Left hindlimb (tissue), 1 donor: Measurements from ENCODE around the gene TRNAU1AP.
"Not testable (repeated sequence)": the region's sequence is repeated elsewhere in the genome, so short reads cannot be mapped to it uniquely, and the experiment has no call there.

Experiments used
- DNase-seq: peaks from one replicate; pipeline ENCODE4 v3.0.0-alpha.2; 2018

TRNAU1AP gene

DNA sequence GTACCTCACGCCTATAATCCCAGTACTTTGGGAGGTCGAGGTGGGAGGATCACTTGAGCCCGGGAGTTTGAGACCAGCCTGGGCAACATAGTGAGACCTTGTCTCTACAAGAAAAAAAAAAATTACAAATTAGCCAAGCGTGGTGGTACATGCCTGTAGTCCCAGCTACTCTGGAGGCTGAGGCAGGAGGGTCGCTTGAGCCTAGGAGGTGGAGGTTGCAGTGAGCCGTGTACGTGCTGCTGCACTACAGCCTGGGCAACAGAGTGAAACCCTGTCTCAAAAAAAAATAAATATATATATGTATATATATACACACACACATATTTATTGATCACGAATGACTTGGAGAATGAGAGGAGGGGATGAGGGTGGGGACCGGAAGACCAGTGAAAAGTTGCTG, 30.3 kb upstream of the TRNAU1AP start:
- DNase-seq = not testable (repeated sequence)

DNA sequence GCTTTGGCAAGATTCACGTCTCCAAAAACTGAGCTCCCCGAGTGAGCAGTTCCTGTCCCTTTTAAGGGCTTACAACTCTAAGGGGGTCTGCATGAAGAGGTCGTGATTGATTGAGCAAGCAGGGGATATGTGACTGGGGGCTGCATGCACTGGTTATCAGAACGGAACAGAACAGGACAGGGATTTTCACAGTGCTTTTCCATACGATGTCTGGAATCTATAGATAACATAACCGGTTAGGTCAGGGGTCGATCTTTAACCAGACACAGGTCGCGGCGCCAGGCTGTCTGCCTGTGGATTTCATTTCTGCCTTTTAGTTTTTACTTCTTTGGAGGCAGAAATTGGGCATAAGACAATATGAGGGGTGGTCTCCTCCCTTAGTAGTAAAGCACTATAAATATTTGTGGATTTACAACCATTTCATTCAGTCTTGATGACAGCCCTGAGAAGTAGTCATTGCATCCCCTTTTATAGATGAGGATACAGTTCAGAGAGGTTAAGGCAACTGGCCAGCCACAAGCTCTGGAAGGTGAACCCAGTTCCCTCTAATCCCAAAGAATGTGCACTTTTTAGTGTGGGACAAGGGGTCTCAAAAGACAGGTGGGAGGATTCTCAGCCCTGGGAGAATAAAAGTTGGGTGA, 27.8 kb upstream of the TRNAU1AP start:
- DNase-seq = not testable (repeated sequence)

DNA sequence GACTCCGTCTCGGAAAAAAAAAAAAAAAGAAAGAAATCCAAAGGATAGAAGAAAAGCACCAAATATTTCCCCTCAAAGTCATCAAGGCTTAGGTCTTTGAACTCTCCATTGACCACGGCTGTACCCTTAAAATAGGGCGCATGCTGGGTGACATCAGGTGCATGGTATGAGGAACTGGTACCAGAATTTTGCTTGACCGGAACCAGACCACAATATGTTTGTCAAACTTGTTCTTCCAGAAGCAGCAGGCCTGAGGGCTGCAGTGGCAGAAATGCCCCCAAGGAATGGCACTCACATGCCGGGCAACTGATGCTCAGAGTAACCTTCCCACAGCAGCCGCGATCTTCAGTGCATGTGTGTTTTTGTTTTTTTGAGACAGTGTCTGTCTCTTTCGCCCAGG, 26.0 kb upstream of the TRNAU1AP start:
- no peak for DNase-seq

DNA sequence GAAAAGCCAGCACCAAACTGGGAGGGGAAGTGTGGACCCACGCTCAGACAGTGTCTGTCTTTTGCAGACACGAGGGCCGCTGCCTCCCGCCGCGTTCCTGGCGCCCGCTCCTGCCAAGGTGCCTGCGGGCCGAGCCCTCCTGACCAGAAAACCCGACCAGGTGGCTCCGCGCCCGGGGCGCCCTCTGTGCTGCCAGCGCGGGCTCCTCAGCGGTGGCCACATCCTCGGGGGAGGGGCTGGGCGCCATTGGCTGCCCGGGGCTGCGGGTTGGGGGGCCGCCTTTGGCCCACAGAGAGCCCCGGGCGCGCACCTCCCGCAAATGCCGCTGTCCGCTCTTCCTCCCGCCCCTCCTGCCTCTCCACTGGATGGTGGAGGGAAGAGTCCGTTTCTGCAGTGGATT, 22.4 kb upstream of the TRNAU1AP start:
- DNase-seq = no peak

DNA sequence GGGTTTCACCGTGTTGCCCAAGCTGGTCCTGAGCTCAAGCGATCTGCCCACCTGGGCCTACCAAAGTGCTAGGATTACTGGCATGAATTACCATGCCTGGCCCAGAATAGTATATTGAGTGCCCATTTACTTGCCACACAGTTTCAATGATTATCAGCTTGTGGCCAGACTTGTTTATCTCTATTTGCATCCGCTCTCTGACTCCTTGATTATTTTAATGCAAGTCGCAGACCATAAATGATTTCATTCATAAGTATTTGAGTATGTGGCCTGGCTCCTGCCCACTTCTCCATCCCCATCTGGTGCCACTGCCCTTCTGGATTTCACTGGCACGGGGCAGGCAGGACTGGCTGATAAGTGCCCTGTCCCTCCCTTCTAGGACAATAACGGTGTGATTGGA, 18.2 kb upstream of the TRNAU1AP start:
- DNase-seq = no peak

DNA sequence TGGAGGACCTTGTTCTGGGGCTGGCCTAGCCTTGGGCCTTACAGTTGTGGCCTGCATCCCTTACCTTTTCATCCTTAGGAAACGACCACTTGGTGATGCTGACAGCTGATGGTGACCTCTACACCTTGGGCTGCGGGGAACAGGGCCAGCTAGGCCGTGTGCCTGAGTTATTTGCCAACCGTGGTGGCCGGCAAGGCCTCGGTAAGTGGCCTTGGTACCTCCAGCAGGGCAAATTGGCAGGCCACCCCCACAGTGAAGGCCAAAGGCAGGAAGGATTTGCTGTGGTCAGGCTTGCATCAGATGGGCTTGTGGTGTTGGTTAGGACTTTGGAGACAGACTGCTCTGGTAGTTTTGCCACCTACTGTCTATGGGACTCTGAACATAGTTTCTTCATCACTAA, 17.7 kb upstream of the TRNAU1AP start:
- no peak for DNase-seq

DNA sequence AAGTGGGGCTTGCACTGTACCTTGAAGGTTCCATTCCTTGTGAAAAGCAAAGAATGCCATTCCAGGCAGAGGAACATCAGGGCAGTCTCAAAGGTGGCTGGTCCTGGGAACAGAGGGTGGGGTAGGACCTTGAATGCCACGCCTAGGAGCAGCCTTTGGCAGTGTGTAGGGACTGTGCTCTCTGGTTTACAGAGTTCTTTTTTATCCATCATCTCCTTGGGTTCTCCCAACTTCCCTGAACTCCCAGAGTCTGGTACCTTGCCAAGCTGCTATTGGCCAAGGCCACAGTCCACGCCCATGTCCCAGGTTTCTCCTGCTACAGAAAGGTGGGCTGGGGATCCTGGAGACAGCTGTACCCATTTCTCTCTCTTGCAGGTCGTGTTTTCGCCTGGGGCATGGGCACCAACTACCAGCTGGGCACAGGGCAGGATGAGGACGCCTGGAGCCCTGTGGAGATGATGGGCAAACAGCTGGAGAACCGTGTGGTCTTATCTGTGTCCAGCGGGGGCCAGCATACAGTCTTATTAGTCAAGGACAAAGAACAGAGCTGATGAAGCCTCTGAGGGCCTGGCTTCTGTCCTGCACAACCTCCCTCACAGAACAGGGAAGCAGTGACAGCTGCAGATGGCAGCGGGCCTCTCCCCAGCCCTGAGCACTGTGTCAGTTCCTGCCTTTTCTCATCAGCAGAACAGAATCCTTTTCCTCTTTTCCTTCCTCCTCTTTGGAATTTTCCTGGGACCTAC, 15.3 kb upstream of the TRNAU1AP start:
- no peak for DNase-seq

DNA sequence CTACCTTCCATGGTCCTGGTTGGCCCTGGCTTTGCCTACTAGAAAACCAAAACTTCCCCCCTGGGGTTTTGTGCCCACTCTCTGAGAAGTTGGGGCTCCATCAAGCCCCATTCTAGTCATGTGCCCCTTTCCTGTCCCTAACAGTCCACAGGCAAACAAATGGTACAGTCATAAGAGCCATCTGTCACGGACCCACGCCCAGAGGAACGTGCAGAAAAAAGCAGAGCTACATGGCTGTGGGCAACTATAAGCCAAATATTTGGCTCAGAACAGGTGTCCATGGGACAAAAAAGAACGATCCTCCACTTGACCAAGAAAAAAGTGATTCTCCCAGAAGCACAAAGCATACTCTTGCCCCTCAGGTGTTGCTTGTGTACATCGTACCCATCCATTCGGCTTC, 14.6 kb upstream of the TRNAU1AP start:
- DNase-seq = no peak

DNA sequence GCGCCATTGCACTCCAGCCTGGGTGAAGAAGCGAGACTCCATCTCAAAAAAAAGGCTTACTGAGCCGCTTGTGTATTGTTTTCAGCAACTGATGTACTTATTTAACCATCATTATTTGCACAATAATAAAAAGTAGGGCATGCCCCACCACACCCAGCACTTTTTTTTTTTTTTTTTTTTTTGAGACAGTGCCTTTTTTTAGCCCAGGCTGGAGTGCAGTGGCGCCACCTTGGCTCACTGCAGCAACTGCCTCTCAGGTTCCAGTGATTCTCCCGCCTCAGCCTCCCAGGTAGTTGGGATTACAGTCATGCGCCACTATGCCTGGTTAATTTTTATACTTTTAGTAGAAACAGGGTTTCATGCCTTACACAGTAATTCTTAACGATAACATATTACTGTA, 12.2 kb upstream of the TRNAU1AP start:
- DNase-seq = no peak

DNA sequence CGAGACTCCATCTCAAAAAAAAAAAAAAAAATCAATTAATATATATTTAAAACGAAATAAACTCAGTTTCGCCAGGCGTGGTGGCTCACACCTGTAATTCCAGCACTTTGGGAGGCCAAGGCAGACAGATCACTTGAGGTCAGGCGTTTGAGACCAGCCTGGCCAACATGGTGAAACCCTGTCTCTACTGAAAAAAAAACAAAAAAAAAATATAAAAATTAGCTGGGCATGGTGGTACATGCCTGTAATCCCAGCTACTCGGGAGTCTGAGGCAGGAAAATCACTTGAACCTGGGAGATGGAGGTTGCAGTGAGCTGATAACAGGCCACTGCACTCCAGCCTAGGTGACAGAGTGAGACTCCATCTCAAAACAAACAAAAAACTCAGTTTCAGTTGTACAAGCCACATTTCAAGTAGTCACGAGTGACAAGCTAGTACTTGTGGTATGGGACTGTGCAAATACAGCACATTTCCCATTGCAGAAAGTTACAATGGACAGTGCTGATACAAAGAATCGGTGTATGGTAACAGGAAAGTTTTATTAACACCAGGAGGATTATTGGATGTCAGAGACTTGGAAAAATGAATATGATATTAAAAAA, 11.4 kb upstream of the TRNAU1AP start:
- DNase-seq = not testable (repeated sequence)

DNA sequence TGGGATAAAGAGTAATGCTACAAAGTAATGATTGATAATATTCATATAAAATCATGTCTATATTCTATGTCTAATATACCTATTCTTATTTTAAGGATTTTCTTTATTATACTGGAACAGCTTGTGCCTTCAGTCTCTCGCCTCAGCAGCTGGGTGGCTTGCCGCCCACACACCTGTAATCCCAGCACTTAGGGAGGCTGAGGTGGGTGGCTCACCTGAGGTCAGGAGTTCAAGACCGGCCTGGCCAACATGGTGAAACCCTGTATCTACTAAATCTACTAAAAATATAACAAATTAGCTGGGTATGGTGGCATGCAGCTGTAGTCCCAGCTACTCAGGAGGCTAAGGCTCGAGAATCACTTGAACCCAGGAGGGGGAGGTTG, 7.6 kb upstream of the TRNAU1AP start:
- DNase-seq = no peak

DNA sequence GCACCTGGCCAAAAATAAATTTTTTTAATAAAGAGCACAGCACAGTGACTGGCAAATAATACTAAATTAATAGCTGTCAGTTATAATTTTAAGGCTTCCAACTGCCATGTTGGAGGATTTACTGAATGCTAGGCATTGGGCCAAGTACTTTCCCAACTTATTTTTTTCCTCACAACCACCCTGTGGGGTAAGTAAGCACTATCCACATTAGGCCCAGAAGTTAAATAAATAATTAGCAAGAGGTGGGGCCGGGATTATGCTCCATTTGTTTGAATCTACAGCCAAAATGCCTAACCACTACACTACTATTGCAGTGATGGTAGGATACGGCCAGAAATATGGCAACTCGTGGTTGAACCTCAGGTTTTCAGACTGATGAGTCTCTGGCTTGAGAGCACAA, 4.6 kb upstream of the TRNAU1AP start:
- no peak for DNase-seq

DNA sequence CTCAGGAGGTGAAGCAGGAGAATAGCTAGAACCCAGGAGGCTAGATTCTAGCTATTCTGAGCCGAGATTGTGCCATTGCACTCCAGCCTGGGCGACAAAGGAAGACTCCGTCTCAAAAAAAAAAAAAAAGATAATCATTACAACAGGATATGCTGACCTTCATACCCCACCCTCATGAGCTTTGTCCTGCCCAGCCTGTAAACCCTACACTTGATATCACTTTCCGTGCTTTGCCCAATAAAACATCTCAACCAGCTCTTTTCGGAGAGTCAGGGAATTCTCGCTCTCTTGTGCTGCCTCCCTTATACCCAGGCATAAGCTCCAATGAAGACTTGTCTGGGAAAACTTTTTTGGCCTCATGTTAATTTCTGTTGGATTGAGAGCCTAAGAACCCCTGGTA, 1.5 kb upstream of the TRNAU1AP start:
- DNase-seq = no peak

DNA sequence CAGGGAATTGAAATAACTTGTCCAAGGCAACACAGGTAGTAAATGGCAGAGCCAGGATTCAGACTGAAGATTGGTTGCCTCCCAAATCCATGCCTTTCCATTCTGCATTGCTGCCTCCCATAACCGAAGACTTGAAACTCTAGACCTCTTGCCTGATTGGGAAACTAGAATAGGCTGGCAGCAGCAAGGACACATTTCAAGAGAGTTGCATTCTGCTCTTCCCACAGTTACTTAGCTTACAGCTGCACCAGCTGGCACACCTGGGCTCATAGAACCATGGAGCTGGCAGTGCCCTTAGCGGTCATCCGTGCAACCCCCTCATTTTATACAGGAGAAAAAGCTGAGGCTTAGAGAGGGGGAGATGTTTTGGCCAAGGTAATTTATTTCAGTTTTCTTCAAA, 8.0 kb downstream of the TRNAU1AP start:
- no peak for DNase-seq

DNA sequence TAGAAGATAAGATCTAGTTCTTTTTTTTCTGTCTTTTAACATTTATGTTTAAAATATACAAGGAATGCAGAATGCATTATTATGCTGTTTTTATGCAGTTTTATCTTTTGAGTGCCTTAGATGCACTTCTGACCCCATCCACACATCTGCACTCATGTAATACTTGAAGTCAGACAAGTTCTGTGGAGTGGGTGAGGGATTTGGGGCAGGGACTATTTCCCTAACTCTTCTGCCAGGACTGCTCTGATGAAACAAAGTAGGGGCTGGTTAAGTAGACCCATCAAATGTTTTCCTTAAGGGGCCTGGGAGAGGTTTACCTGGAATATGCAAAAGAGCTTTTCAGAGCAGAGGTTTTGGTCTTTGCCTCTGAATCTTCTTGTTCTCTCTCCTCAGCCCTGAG, 11.4 kb downstream of the TRNAU1AP start:
- DNase-seq = no peak

DNA sequence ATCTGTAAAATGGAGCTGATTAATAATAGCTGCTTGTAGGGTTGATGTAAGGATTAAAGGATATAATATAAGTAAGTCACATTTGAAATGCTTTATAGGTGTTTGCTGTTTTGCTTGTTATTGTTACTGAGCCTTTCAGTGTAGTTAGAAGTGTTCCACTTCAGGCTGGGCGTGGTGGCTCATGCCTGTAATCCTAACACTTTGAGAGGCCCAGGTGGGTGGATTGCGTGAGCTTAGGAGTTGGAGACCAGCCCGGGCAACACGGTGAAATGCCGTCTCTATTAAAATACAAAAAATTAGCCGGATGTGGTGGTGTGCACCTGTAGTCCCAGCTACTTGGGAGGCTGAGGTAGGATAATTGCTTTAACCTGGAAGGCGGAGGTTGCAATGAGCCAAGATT, 12.2 kb downstream of the TRNAU1AP start:
- DNase-seq = no peak

DNA sequence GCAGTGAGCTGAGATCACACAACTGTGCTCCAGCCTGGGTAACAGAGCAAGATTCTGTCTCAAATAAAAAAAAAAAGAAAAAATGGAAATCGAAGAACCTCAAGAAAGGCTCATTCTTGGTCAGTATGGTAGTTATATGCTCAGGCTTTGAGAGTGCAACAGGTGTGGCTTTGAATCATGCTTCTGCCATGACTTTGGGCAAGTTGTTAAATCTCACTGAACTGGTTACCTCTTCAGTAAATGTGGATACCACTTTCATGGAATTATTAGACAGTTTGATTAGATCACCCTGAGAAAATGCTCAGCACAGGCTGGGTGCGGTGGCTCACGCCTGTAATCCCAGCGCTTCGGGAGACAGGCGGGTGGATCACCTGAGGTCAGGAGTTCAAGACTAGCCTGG, 12.8 kb downstream of the TRNAU1AP start:
- DNase-seq = no peak

DNA sequence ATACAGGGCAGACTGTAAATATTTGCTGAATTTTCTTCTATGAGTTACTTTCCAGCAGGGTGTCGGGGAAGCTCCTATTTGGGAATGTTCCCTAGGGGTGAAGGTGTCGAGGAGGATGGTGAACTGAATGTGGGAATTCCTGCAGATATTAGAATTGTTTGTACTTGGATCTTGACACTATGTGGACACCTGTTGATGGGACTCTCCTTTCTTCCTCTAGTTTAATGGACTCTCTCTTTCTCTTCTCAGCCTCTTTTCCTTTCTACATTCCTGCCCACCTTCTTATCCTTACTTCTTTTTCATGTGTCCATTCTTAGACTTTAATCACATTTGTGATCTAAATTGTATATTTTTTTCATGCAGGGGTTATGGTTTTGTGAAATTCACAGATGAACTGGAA, 14.0 kb downstream of the TRNAU1AP start:
- no peak for DNase-seq

DNA sequence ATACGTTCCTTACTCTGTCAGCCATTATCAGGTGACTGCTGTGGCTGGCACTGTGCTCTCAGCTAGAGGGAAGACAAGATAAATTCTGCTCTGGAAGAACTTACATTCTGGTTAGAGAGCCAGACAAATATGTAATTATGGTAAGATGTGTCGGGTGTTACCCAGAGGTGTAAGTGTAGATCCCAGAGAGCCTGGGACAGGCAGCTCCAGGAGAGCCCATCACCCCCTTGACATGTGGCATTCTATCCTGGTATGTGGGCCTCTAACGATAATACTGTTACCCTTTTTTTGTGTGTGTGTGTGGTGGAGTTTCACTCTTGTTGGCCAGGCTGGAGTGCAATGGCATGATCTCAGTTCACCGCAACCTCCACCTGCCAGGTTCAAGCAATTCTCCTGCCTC, 19.0 kb downstream of the TRNAU1AP start:
- DNase-seq = no peak

DNA sequence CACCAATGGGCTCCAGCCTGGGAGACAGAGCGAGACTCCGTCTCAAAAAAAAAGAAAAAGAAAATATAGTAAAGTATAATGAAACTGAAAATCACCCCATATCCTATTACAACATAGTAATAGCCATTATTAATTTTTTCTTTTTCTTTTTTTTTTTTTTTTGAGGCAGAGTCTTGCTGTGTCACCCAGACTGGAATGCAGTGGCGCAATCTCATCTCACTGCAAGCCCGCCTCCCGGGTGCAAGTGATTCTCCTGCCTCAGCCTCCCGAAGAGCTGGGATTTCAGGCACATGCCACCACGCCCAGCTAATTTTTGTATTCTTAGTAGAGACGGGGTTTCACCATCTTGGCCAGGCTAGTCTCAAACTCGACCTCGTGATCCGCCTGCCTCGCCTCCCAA, 20.0 kb downstream of the TRNAU1AP start:
- not testable (repeated sequence) for DNase-seq

DNA sequence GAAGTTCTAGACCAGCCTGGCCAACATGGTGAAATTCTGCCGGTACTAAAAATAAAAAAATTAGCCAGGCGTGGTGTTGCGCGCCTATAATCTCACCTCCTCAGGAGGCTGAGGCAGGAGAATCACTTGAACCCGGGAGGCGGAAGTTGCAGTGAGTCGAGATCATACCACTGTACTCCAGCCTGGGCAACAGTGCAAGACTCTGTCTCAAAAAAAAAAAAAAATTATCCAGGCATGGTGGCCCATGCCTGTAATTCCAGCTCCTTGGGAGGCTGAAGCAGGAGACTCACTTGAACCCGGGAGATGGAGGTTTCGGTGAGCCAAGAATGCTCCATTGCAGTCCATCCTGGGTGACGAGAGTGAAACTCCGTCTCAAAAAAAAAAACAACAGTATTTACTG, 20.7 kb downstream of the TRNAU1AP start:
- no peak for DNase-seq

DNA sequence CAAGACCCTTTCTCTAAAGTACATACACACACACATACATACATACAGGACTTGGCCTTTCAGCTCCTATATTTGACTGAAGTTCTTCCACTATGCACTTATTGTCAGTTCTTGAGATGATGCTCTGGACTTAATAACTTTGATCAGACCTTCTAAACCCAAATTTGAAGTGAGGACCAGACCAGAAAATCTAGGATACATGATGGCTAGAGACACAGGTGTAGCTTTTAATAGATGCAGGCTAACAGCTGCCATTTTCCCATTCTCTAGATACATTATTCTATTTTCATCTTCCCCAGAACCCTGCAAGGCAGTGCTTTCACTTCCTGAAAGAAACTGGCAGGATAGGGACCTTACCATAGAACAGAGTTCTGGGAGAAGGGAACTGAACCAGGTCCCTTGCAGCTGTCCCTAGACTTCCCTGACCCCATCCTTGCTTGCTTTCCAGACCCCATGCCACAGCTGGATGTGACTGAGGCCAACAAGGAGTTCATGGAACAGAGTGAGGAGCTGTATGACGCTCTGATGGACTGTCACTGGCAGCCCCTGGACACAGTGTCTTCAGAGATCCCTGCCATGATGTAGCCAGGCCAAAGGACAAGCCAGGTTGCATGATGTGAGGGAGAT, 24.3 kb downstream of the TRNAU1AP start:
- DNase-seq = no peak

DNA sequence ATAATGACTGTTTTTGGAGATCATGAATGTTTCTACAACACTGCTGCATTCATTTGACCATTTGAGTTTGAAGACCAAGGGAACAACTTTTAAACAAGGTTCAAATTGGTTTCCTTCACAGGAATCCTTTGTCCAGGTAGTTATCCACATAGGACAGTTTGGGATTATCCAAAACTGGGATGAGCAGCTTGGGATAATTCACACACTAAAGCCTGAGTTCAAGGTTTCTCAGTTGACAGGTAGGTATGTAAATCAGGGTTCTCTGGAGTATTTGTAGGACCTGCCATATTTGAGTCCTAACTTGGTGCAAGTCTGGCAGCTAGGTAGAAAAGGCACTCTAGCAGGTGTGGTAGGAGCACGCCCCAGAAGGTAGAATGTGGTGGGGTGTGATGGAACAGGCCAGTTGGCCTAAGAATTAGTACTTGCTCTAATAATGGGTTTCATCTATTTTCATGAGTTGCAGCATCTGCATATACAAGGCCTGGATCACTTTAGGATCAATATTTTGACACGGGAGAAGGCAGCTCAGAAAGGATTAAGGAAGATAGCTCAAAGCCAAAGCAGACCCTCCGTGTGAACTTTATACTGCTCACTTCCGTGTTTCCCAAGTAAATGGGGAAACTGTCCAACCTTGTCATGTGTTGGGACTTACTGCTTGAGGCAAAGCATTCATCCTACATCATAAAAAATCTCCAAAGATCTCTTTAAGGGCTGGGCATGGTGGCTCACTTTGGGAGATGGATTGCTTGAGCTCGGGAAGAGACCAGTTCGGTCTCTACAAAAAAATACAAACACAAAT, 25.1 kb downstream of the TRNAU1AP start:
- no peak for DNase-seq
